NCI-H2196 (cell line): ENCODE measurements around the gene GPX1.

ENCODE experiments used
- DNase-seq: peaks from one replicate; lab custom pipeline; 2025; ENCODE audit not compliant: unreplicated experiment; lab: John Stamatoyannopoulos, UW

Gene GPX1

GRCh38 chr3:49313896-49314688 lies 44.1 kb downstream of the GPX1 start:
- no peak for DNase-seq

- no peak for DNase-seq
Observed at GRCh38 chr3:49311283-49311682, 46.9 kb downstream of the GPX1 start.

GRCh38 chr3:49310677-49311076 lies 47.5 kb downstream of the GPX1 start:
- DNase-seq: no peak
